ENCODE results near the gene EMD. TPM values are rescaled to one million over a fixed set of nuclear protein-coding genes. Genes with fewer than 3 reads are reported as not detected.

EMD gene
- polyA plus RNA-seq, 1 of the 3 experiments (the other 2 are of a cell fraction), result 68.0 TPM

DNA sequence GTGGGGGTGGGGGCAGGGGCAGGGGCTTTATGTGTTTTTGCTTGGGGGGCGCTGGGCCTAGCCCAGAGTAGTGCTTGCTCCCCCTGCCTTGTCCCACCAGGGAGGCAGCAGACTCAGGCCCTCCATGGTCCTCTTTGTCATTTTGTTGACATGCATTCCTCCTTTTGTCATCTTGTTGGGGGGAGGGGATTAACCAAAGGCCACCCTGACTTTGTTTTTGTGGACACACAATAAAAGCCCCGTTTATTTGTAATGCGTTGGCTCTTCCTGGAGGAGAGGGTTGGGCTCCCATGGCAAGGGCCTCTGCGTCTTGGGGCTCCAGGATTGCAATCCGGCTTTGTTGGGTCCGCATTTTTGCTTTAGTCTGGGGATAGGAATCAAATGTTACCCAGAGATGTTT, 2.2 kb downstream of the EMD start (continued):
- TF ChIP-seq, protein P1, sequence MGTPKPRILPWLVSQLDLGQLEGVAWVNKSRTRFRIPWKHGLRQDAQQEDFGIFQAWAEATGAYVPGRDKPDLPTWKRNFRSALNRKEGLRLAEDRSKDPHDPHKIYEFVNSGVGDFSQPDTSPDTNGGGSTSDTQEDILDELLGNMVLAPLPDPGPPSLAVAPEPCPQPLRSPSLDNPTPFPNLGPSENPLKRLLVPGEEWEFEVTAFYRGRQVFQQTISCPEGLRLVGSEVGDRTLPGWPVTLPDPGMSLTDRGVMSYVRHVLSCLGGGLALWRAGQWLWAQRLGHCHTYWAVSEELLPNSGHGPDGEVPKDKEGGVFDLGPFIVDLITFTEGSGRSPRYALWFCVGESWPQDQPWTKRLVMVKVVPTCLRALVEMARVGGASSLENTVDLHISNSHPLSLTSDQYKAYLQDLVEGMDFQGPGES (IDR thresholded peaks at IDR 0.05; ENCODE audit: low read depth, low read length), result no peak
- TF ChIP-seq, protein P2, sequence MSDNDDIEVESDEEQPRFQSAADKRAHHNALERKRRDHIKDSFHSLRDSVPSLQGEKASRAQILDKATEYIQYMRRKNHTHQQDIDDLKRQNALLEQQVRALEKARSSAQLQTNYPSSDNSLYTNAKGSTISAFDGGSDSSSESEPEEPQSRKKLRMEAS (IDR thresholded peaks at IDR 0.05; ENCODE audit: low read depth), result no peak
- TF ChIP-seq POLR2AphosphoS5 (IDR thresholded peaks at IDR 0.05; ENCODE audit: low read depth, low read length) (no peak), NRF1 (IDR thresholded peaks at IDR 0.05; ENCODE audit: low read depth, low read length) (no peak), NFIC (IDR thresholded peaks at IDR 0.05; ENCODE audit: borderline replicate concordance) (no peak), YY1 (IDR thresholded peaks at IDR 0.05; ENCODE audit: low read depth) (no peak), RCOR1 (IDR thresholded peaks at IDR 0.05; ENCODE audit: low read length) (no peak), RFX5 (IDR thresholded peaks at IDR 0.05; ENCODE audit: low read length) (no peak)

DNA sequence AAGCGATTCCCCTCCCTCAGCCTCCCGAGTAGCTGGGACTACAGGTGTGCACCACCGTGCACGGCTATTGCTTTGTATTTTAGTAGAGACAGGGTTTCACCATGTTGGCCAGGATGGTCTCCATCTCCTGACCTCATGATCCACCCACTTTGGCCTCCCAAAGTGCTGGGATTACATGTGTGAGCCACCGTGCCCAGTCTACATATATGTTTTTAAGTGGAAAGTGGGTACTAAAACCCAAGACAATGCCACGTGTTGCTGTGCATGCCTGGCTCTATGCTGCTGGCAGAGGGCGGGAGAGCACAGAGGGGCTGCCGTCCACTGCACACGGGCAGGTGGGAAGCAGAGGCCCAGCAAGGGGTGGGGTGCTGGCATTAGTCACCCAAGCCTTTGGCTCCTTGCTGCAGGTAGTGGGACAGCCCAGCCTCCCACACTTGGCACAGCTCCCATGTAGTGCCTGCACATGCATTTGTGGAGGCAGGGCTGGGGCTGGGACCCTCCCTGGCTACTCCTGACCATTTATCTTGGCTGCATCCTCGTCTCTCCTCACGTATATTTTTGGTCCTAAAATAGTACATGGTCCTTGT, 3.5 kb downstream of the EMD start:
- Histone ChIP-seq H2AFZ (ENCODE audit: low read depth) (no peak overlapping the region), H3K27me3 (ENCODE audit: insufficient read depth) (no peaks in the 10 kb centered on the region; the same call in 1 of the 2 replicates), H3K27ac (ENCODE audit: low read depth in 2 of 2, low read length in 1 of 2) (no peak overlapping the region), H3K9me2 (no peaks in the 10 kb centered on the region), H4K20me1 (ENCODE audit: insufficient read depth) (no peaks in the 10 kb centered on the region), H3K79me2 (ENCODE audit: insufficient read depth) (peaks cover 24% of the 10 kb centered on the region), H3K36me3 (replicated peaks in 1 of 2; ENCODE audit: control insufficient read depth in 1 of 2, insufficient read depth in 2 of 2, low read length in 1 of 2) (no peaks in the 10 kb centered on the region), H3K9me3 (no peaks in the 10 kb centered on the region), H3K4me1 (ENCODE audit: control insufficient read depth in 1 of 2, insufficient read depth in 2 of 2, low read depth in 1 of 2, low read length in 1 of 2) (peaks cover 0 to 17% of the 10 kb centered on the region in 2 experiments; a peak in 1 of 4 replicates), H3F3A (replicated peaks; ENCODE audit: insufficient read depth) (peaks cover 7% of the 10 kb centered on the region), H3K9ac (no peak overlapping the region), H3K4me3 (ENCODE audit: low read depth in 2 of 2, low read length in 1 of 2) (no peak overlapping the region), H3K4me2 (no peak overlapping the region)
- ChIA-PET POLR2A (interaction anchor here (1.2 kb wide), 2 partner anchors 17 to 35 kb away, joined by 3 to 4 read pairs; no protein-coding TSS in a partner anchor), CTCF (no interaction called here)
- 65% methylated on average over 11 of the region's 11 CpGs for WGBS (ENCODE audit: low lambda C conversion rate)
- no peak for DNase-seq
- TF ChIP-seq NFIC (IDR thresholded peaks at IDR 0.05; ENCODE audit: borderline replicate concordance) (0 out of 2 replicates have a peak, but pooled peaks have one; percentile 13), RAD21 (IDR thresholded peaks at IDR 0.05; ENCODE audit: low read length) (no peak), JUND (IDR thresholded peaks at IDR 0.05) (0 out of 2 replicates have a peak, but pooled peaks have one; percentile 6), RCOR1 (IDR thresholded peaks at IDR 0.05; ENCODE audit: low read length) (no peak), ELF1 (IDR thresholded peaks at IDR 0.05) (no peak)
- TF ChIP-seq, protein P3, sequence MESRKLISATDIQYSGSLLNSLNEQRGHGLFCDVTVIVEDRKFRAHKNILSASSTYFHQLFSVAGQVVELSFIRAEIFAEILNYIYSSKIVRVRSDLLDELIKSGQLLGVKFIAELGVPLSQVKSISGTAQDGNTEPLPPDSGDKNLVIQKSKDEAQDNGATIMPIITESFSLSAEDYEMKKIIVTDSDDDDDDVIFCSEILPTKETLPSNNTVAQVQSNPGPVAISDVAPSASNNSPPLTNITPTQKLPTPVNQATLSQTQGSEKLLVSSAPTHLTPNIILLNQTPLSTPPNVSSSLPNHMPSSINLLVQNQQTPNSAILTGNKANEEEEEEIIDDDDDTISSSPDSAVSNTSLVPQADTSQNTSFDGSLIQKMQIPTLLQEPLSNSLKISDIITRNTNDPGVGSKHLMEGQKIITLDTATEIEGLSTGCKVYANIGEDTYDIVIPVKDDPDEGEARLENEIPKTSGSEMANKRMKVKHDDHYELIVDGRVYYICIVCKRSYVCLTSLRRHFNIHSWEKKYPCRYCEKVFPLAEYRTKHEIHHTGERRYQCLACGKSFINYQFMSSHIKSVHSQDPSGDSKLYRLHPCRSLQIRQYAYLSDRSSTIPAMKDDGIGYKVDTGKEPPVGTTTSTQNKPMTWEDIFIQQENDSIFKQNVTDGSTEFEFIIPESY (IDR thresholded peaks at IDR 0.05; ENCODE audit: borderline replicate concordance, low read depth), result no peak
